ENCODE measurements around the gene RSPH9. TPM values are rescaled to one million over a fixed set of nuclear protein-coding genes. Genes with fewer than 3 reads are reported as not detected.
"Not testable (repeated sequence)": the region's sequence is repeated elsewhere in the genome, so short reads cannot be mapped to it uniquely, and the experiment has no call there.

RSPH9 gene
- total RNA-seq, 1 experiment from 2014 or later = 0.28 TPM

DNA sequence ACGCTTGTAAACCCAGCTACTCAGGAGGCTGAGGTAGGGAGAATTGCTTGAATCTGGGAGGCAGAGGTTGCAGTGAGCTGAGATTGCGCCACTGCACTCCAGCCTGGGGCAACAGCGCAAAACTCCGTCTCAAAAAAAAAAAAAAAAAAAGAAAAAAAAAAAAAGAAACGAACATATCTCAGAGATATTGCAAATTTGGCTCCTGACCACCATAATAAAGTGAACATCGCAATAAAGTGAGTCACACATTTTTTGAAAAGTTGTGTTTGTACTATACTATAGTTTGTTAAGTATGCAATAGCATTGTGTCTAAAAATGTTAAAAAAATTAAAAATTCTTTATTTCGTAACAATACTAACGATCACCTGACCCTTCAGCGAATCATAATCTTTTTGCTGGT lies 13.3 kb downstream of the RSPH9 start:
- no peak for ATAC-seq
- ChIA-PET POLR2A (no interaction called here), CTCF (no interaction called here)
- Histone ChIP-seq H3K4me1 (ENCODE audit: control insufficient read depth, insufficient read depth, low read length) (no peaks in the 10 kb centered on the region), H3K4me3 (ENCODE audit: low read depth in 2 of 2, low read length in 2 of 2) (no peak overlapping the region), H3K27ac (ENCODE audit: low read length) (no peak overlapping the region), H3K36me3 (ENCODE audit: control insufficient read depth, insufficient read depth, low read length) (no peaks in the 10 kb centered on the region), H3K9me3 (ENCODE audit: control insufficient read depth, insufficient read depth, low read depth, low read length) (no peaks in the 10 kb centered on the region), H3K27me3 (ENCODE audit: control insufficient read depth, insufficient read depth, low read length) (no peaks in the 10 kb centered on the region)
- intact Hi-C loops (cut with micrococcal nuclease; ENCODE audit: unreplicated experiment) = no loop called here
- in situ Hi-C loops (cut with HindIII; ENCODE audit: low pct_unique_long_range_greater_than_20kb, low sequenced_read_pairs) = no loop called here
- no TSS peak for BruUV-seq (replicated peaks)
- DNase-seq (ENCODE audit: low read depth, low spot score) = no peak
- TF ChIP-seq, protein P1, sequence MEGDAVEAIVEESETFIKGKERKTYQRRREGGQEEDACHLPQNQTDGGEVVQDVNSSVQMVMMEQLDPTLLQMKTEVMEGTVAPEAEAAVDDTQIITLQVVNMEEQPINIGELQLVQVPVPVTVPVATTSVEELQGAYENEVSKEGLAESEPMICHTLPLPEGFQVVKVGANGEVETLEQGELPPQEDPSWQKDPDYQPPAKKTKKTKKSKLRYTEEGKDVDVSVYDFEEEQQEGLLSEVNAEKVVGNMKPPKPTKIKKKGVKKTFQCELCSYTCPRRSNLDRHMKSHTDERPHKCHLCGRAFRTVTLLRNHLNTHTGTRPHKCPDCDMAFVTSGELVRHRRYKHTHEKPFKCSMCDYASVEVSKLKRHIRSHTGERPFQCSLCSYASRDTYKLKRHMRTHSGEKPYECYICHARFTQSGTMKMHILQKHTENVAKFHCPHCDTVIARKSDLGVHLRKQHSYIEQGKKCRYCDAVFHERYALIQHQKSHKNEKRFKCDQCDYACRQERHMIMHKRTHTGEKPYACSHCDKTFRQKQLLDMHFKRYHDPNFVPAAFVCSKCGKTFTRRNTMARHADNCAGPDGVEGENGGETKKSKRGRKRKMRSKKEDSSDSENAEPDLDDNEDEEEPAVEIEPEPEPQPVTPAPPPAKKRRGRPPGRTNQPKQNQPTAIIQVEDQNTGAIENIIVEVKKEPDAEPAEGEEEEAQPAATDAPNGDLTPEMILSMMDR (IDR thresholded peaks at IDR 0.05) = no peak
- no peak for TF ChIP-seq REST (IDR thresholded peaks at IDR 0.05; ENCODE audit: insufficient read depth in 1 of 2, low read depth in 2 of 2, low read length in 1 of 2)
- TF ChIP-seq SIN3A (IDR thresholded peaks at IDR 0.05; ENCODE audit: borderline replicate concordance, insufficient read depth, low read depth, low read length) = no peak
- TF ChIP-seq TCF7L2 (IDR thresholded peaks at IDR 0.05; ENCODE audit: low read depth, low read length) = no peak
- no peak for TF ChIP-seq POLR2AphosphoS5 (IDR thresholded peaks at IDR 0.05; ENCODE audit: low read depth, low read length)

DNA sequence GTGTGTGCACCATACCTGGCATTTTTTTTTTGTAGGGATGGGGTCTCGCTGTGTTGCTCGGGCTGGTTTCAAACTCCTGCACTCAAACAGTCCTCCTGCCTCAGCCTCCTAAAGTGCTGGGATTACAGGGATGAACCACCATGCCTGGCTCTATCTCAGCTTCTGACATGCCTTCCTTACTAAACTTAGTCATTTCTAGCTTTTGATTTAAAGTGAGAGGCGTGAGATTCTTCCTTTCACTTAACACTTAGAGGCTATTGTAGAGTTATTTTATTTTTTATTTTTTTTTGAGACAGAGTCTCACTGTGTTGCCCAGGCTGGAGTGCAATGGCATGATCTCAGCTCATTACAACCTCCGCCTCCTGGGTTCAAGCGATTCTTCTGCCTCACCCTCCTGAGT lies 18.1 kb downstream of the RSPH9 start:
- H3K27ac ChIP-seq (ENCODE audit: low read length); H3K27me3 ChIP-seq (ENCODE audit: control insufficient read depth, insufficient read depth, low read length); intact Hi-C loops (cut with micrococcal nuclease; ENCODE audit: unreplicated experiment); POLR2A ChIA-PET; in situ Hi-C loops (cut with HindIII; ENCODE audit: low pct_unique_long_range_greater_than_20kb, low sequenced_read_pairs); H3K4me3 ChIP-seq (ENCODE audit: low read depth in 2 of 2, low read length in 2 of 2); H3K36me3 ChIP-seq (ENCODE audit: control insufficient read depth, insufficient read depth, low read length); DNase-seq (ENCODE audit: low read depth, low spot score); H3K4me1 ChIP-seq (ENCODE audit: control insufficient read depth, insufficient read depth, low read length); H3K9me3 ChIP-seq (ENCODE audit: control insufficient read depth, insufficient read depth, low read depth, low read length); BruUV-seq (replicated peaks); ATAC-seq: not testable (repeated sequence)
- CTCF ChIA-PET = interaction anchor here (0.6 kb wide), 2 partner anchors 49 to 235 kb away, joined by 3 read pairs; no protein-coding TSS in a partner anchor

DNA sequence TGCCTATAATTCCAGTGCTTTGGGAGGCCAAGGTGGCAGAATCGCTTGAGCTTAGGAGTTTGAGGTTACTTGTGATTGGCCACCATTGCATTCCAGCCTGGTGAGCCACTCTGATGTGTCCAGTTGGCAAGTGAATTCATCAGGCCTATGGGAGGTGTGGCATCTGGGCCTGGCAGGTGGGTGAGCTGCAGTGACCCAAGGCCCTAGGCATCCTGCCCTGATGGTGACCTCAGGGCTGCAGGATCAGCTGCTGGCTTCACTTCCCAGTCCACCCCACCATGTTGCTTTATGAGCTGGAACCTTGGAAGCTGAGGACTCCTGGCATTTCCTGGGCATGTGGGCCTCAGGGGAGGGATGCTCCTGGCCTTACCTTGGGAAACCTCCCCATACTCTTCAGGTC lies 20.5 kb downstream of the RSPH9 start:
- Histone ChIP-seq H3K36me3 (ENCODE audit: control insufficient read depth, insufficient read depth, low read length) (no peaks in the 10 kb centered on the region), H3K9me3 (ENCODE audit: control insufficient read depth, insufficient read depth, low read depth, low read length) (no peaks in the 10 kb centered on the region), H3K27me3 (ENCODE audit: control insufficient read depth, insufficient read depth, low read length) (no peaks in the 10 kb centered on the region), H3K4me3 (ENCODE audit: low read depth in 2 of 2, low read length in 2 of 2) (no peak overlapping the region), H3K27ac (ENCODE audit: low read length) (no peak overlapping the region), H3K4me1 (ENCODE audit: control insufficient read depth, insufficient read depth, low read length) (peaks cover 9% of the 10 kb centered on the region)
- intact Hi-C loops (cut with micrococcal nuclease; ENCODE audit: unreplicated experiment) = loop anchor here (5.0 kb wide), 1 partner anchor 107 kb away; the partner anchor contains the start of gene VEGFA
- ChIA-PET POLR2A (interaction anchor here (0.6 kb wide), 2 partner anchors 20 to 33 kb away, joined by 3 to 9 read pairs; no protein-coding TSS in a partner anchor), CTCF (interaction anchor here (1.1 kb wide), 1 partner anchor 413 kb away, joined by 6 read pairs; no protein-coding TSS in a partner anchor)
- no peak for DNase-seq (ENCODE audit: low read depth, low spot score)
- TF ChIP-seq POLR2AphosphoS5 (IDR thresholded peaks at IDR 0.05; ENCODE audit: low read depth, low read length) (no peak), TCF7L2 (IDR thresholded peaks at IDR 0.05; ENCODE audit: low read depth, low read length) (no peak), REST (IDR thresholded peaks at IDR 0.05; ENCODE audit: insufficient read depth in 1 of 2, low read depth in 2 of 2, low read length in 1 of 2) (no peak), SIN3A (IDR thresholded peaks at IDR 0.05; ENCODE audit: borderline replicate concordance, insufficient read depth, low read depth, low read length) (no peak)
- TF ChIP-seq, protein P1 (IDR thresholded peaks at IDR 0.05) = no peak
- in situ Hi-C loops (cut with HindIII; ENCODE audit: low pct_unique_long_range_greater_than_20kb, low sequenced_read_pairs) = no loop called here
- BruUV-seq (replicated peaks) = no TSS peak
- no peak for ATAC-seq
